ENCODE results near the gene FOCAD. TPM values are rescaled to one million over a fixed set of nuclear protein-coding genes. Genes with fewer than 3 reads are reported as not detected.

FOCAD gene
- total RNA-seq, 1 experiment from 2014 or later: 42.7 TPM

GRCh38 chr9:20697021-20697719, 13.1 kb downstream of the FOCAD start:
- no peak overlapping the region for H3K4me3 ChIP-seq (ENCODE audit: low read depth, low read length, poor library complexity, severe bottlenecking)
- peaks cover 11% of the 10 kb centered on the region for H3K4me1 ChIP-seq (ENCODE audit: insufficient read depth, low read length, poor library complexity, severe bottlenecking)
- intact Hi-C loops (cut with micrococcal nuclease; ENCODE audit: unreplicated experiment): no loop called here
- ChIA-PET POLR2A (ENCODE audit: low non-redundant PET) (no interaction called here), CTCF (no interaction called here)
- no peak for DNase-seq (ENCODE audit: low spot score)
- H3K36me3 ChIP-seq (ENCODE audit: insufficient read depth, low read length, poor library complexity, severe bottlenecking): no peaks in the 10 kb centered on the region
- no peaks in the 10 kb centered on the region for H3K27me3 ChIP-seq (replicated peaks; ENCODE audit: insufficient read depth, low read depth, low read length, poor library complexity)
- no peaks in the 10 kb centered on the region for H3K9me3 ChIP-seq (ENCODE audit: low read depth, low read length, poor library complexity, severe bottlenecking)
- no peak overlapping the region for H3K27ac ChIP-seq (ENCODE audit: low read depth, low read length, poor library complexity, severe bottlenecking)
- no TSS peak for BruUV-seq (replicated peaks)
- no peak for TF ChIP-seq EZH2 (IDR thresholded peaks at IDR 0.05; ENCODE audit: borderline replicate concordance, low read depth, low read length, poor library complexity, severe bottlenecking)
- no peak for TF ChIP-seq CTCF (conservative IDR thresholded peaks at IDR 0.05; ENCODE audit: low read depth, low read length)

GRCh38 chr9:20698782-20699181, 14.7 kb downstream of the FOCAD start:
- BruUV-seq (replicated peaks): no TSS peak
- no peaks in the 10 kb centered on the region for H3K9me3 ChIP-seq (ENCODE audit: low read depth, low read length, poor library complexity, severe bottlenecking)
- H3K27me3 ChIP-seq (replicated peaks; ENCODE audit: insufficient read depth, low read depth, low read length, poor library complexity): no peaks in the 10 kb centered on the region
- CTCF ChIA-PET: no interaction called here
- TF ChIP-seq CTCF (conservative IDR thresholded peaks at IDR 0.05; ENCODE audit: low read depth, low read length): no peak
- POLR2A ChIA-PET (ENCODE audit: low non-redundant PET): no interaction called here
- no peak overlapping the region for H3K27ac ChIP-seq (ENCODE audit: low read depth, low read length, poor library complexity, severe bottlenecking)
- peaks cover 11% of the 10 kb centered on the region for H3K4me1 ChIP-seq (ENCODE audit: insufficient read depth, low read length, poor library complexity, severe bottlenecking)
- DNase-seq (ENCODE audit: low spot score): no peak
- intact Hi-C loops (cut with micrococcal nuclease; ENCODE audit: unreplicated experiment): no loop called here
- H3K4me3 ChIP-seq (ENCODE audit: low read depth, low read length, poor library complexity, severe bottlenecking): no peak overlapping the region
- H3K36me3 ChIP-seq (ENCODE audit: insufficient read depth, low read length, poor library complexity, severe bottlenecking): no peaks in the 10 kb centered on the region

GRCh38 chr9:20701060-20701459, 17.0 kb downstream of the FOCAD start:
- Histone ChIP-seq H3K4me3 (ENCODE audit: low read depth, low read length, poor library complexity, severe bottlenecking) (no peak overlapping the region), H3K27ac (ENCODE audit: low read depth, low read length, poor library complexity, severe bottlenecking) (peak overlapping the region; percentile 23), H3K36me3 (ENCODE audit: insufficient read depth, low read length, poor library complexity, severe bottlenecking) (no peaks in the 10 kb centered on the region), H3K4me1 (ENCODE audit: insufficient read depth, low read length, poor library complexity, severe bottlenecking) (peaks cover 11% of the 10 kb centered on the region), H3K9me3 (ENCODE audit: low read depth, low read length, poor library complexity, severe bottlenecking) (no peaks in the 10 kb centered on the region), H3K27me3 (replicated peaks; ENCODE audit: insufficient read depth, low read depth, low read length, poor library complexity) (no peaks in the 10 kb centered on the region)
- intact Hi-C loops (cut with micrococcal nuclease; ENCODE audit: unreplicated experiment): no loop called here
- TF ChIP-seq CTCF (conservative IDR thresholded peaks at IDR 0.05; ENCODE audit: low read depth, low read length): no peak
- TF ChIP-seq EZH2 (IDR thresholded peaks at IDR 0.05; ENCODE audit: borderline replicate concordance, low read depth, low read length, poor library complexity, severe bottlenecking): no peak
- CTCF ChIA-PET: no interaction called here
- BruUV-seq (replicated peaks): no TSS peak
- POLR2A ChIA-PET (ENCODE audit: low non-redundant PET): no interaction called here
- DNase-seq (ENCODE audit: low spot score): no peak
